ENCODE measurements around the gene OPALIN.

OPALIN gene

DNA sequence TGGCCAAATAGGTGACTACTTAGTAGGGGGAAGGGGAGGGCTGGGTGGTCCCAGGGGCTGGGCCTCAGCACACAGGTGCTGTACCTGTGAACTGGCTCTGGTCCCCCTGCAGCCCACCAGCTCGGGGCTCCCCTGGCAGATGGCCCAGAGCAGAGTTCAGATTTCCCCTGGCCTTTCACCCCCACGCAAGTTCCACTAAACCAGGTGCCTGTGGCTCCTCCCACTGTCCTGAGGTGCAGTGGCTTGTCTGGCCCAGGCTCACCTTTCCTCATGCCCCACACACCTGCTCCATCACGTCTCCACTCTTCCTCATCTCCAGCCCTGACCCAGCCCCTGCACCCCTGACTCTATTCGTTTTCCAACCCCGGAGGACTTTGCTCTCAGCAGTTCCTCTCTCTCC is 47.3 kb upstream of the OPALIN start:
- TF ChIP-seq ISL1 (CRISPR knock-in tag; IDR thresholded peaks at IDR 0.05) (no peak), ZNF70 (CRISPR knock-in tag; IDR thresholded peaks at IDR 0.05) (no peak), ZNF565 (CRISPR knock-in tag; conservative IDR thresholded peaks at IDR 0.05; ENCODE audit: low read depth) (no peak), CREB5 (CRISPR knock-in tag; IDR thresholded peaks at IDR 0.05; ENCODE audit: low read depth) (no peak), ZNF8 (CRISPR knock-in tag; IDR thresholded peaks at IDR 0.05) (no peak), ZC3H10 (CRISPR knock-in tag; IDR thresholded peaks at IDR 0.05) (no peak), RARB (CRISPR knock-in tag; IDR thresholded peaks at IDR 0.05) (no peak), OSR1 (CRISPR knock-in tag; IDR thresholded peaks at IDR 0.05) (no peak), ARNTL (CRISPR knock-in tag; IDR thresholded peaks at IDR 0.05; ENCODE audit: borderline replicate concordance, low read depth) (no peak), PATZ1 (CRISPR knock-in tag; IDR thresholded peaks at IDR 0.05; ENCODE audit: borderline replicate concordance) (no peak), GLIS3 (CRISPR knock-in tag; IDR thresholded peaks at IDR 0.05) (no peak), SNAI2 (CRISPR knock-in tag; IDR thresholded peaks at IDR 0.05) (no peak), ZFP30 (CRISPR knock-in tag; IDR thresholded peaks at IDR 0.05) (no peak)
- TF ChIP-seq, protein P1, sequence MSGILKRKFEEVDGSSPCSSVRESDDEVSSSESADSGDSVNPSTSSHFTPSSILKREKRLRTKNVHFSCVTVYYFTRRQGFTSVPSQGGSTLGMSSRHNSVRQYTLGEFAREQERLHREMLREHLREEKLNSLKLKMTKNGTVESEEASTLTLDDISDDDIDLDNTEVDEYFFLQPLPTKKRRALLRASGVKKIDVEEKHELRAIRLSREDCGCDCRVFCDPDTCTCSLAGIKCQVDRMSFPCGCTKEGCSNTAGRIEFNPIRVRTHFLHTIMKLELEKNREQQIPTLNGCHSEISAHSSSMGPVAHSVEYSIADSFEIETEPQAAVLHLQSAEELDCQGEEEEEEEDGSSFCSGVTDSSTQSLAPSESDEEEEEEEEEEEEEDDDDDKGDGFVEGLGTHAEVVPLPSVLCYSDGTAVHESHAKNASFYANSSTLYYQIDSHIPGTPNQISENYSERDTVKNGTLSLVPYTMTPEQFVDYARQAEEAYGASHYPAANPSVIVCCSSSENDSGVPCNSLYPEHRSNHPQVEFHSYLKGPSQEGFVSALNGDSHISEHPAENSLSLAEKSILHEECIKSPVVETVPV (CRISPR knock-in tag; IDR thresholded peaks at IDR 0.05), result no peak
- no peak for ATAC-seq

GRCh38 chr10:96402417-96403305 is 43.9 kb upstream of the OPALIN start:
- TF ChIP-seq GLIS3 (CRISPR knock-in tag; IDR thresholded peaks at IDR 0.05), result no peak
- no peak for TF ChIP-seq ZFP3 (CRISPR knock-in tag; IDR thresholded peaks at IDR 0.05)
- TF ChIP-seq ISL1 (CRISPR knock-in tag; IDR thresholded peaks at IDR 0.05), result no peak
- TF ChIP-seq POU6F1 (CRISPR knock-in tag; IDR thresholded peaks at IDR 0.05; ENCODE audit: borderline replicate concordance, low read depth), result no peak
- ATAC-seq, result no peak

DNA sequence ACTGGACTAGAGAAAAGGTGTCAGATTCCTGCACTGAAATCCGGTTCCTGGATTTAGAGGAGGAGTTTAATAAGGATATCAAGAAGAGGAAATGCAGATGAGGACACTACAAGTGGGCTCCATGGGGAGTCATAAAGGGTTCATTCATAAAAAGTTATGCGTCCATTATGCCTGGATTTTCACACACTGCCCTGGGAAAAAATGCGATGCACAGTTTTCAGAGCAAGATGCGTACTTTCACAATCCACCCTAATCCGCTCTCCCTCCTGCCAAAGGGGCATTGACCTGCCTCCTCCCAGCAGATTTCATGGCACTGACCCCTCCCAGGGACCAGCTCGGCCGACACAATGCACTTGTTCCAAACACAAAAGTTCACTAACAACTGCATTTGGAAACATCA is 42.2 kb upstream of the OPALIN start:
- no peak for ATAC-seq
- TF ChIP-seq ISL1 (CRISPR knock-in tag; IDR thresholded peaks at IDR 0.05) (no peak), ZNF70 (CRISPR knock-in tag; IDR thresholded peaks at IDR 0.05) (no peak), PPARA (CRISPR knock-in tag; IDR thresholded peaks at IDR 0.05; ENCODE audit: borderline replicate concordance) (no peak), ARNTL (CRISPR knock-in tag; IDR thresholded peaks at IDR 0.05; ENCODE audit: borderline replicate concordance, low read depth) (no peak), TOX (CRISPR knock-in tag; IDR thresholded peaks at IDR 0.05; ENCODE audit: borderline replicate concordance) (no peak), CREB5 (CRISPR knock-in tag; IDR thresholded peaks at IDR 0.05; ENCODE audit: low read depth) (no peak), ESRRG (CRISPR knock-in tag; IDR thresholded peaks at IDR 0.05) (no peak)

- no peak for ATAC-seq
- no peak for TF ChIP-seq PATZ1 (CRISPR knock-in tag; IDR thresholded peaks at IDR 0.05; ENCODE audit: borderline replicate concordance)
- TF ChIP-seq ESRRG (CRISPR knock-in tag; IDR thresholded peaks at IDR 0.05), result no peak
- TF ChIP-seq OSR1 (CRISPR knock-in tag; IDR thresholded peaks at IDR 0.05), result no peak
- TF ChIP-seq SNAI2 (CRISPR knock-in tag; IDR thresholded peaks at IDR 0.05), result no peak
- no peak for TF ChIP-seq TSHZ2 (CRISPR knock-in tag; IDR thresholded peaks at IDR 0.05)
- no peak for TF ChIP-seq ZNF8 (CRISPR knock-in tag; IDR thresholded peaks at IDR 0.05)
- TF ChIP-seq RARB (CRISPR knock-in tag; IDR thresholded peaks at IDR 0.05), result no peak
- no peak for TF ChIP-seq CSDC2 (CRISPR knock-in tag; IDR thresholded peaks at IDR 0.05)
Measured at GRCh38 chr10:96400465-96400864, 41.7 kb upstream of the OPALIN start.
